GM18861 (cell line): ENCODE results near the gene EPS8L1.
"Not testable (repeated sequence)": the region's sequence is repeated elsewhere in the genome, so short reads cannot be mapped to it uniquely, and the experiment has no call there.

Source experiments
- ATAC-seq: cut with Tn5 transposase; IDR thresholded peaks from one replicate; pipeline ENCODE4 v1.9.1; 2021; ENCODE audit not compliant: unreplicated experiment

EPS8L1 gene

GRCh38 chr19:55048446-55048845 lies 27.2 kb upstream of the EPS8L1 start:
- ATAC-seq = no peak

DNA sequence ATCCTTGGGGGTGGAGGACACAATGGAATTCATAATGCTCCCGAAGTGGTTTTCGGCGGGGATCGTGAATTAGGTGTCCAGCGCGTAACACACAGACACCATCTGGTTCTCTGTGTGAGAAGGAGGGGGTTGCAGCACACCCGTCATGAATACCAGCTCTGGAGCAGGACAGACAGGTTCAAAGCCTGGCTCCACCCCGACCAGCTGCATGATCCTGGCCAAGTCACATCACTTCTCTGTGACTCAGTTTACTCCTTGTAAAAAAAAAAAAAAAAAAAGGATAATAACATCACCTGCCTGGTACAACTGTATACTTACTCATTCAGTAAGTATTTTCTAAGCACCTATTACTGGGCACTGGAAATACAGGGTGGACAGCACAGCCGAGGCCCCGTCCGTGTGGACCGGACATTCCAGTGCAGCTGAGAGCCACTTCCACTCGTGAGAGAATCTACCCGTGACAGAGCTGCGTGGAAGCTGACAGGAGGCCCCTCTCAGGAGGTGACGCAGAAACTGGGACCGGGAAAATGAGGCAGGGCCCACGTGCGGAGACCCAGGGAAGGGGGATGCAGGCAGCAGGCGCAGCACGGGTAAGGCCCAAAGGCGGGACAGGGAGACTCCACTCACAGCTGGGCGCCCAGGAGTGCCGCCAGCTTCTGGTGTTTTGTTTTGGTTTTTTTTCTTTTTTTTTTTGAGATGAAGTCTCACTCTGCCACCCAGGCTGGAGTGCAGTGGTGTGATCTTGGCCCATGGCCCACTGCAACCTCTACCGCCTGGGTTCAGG lies 24.7 kb upstream of the EPS8L1 start:
- ATAC-seq = no peak

- ATAC-seq = no peak
Measured at GRCh38 chr19:55053735-55054134, 21.9 kb upstream of the EPS8L1 start.

DNA sequence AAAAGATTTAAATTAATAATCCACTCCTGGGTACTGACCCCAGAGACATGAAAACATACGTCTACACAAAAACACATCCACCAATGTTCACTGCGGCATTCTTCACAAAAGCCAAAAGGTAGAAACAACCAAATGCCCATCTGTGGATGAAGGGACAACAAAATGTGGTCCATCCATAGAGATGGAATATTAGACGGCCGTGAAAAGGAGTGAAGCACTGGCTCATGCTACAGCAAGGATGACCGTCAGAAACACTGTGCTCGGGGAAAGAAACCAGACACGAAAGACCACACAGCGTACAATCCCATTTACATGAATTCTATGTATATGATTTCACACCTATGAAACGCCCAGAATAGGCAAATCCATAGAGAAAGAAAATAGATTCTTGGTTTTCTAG lies 18.8 kb upstream of the EPS8L1 start:
- no peak for ATAC-seq

DNA sequence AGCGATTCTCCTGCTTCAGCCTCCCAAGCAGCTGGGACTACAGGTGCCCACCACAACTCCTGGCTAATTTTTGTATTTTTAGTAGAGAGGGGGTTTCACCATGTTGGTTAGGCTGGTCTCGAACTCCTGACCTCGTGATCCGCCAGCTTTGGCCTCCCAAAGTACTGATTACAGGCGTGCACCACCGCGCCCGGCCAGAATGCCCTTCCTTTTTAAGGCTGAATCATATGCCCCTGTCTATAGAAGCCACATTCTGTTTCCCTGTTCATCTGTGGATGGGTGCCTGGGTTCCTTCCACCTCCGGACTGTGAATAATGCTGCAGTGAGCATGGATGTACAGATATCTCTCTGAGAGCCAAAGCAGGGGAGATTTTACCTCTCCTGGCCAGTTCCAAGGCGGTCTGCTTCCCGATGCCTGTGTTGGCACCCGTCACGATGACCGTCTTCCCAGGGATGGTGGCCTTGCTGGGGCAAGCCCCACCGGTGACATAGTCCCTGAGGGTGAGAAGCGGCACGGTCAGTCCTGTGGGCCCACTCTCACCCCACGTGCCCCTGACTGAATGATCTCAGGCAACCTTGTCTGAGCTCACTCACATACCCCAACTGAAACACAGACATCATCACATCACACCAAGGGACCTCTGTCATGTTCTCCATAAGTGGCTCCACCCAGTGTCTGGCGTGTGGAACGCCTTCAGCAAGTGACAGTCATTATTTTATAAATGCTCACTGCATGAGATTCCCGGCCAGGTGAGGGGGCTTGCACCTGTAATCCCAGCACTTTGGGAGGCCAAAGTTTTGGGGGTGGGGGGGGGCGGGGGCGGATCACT lies 16.7 kb upstream of the EPS8L1 start:
- ATAC-seq = no peak

- not testable (repeated sequence) for ATAC-seq
Measured at GRCh38 chr19:55060287-55060686, 15.4 kb upstream of the EPS8L1 start.

GRCh38 chr19:55062735-55063491 lies 12.8 kb upstream of the EPS8L1 start, which contains the start of gene RDH13:
RDH13 (minus strand) TSS chr19:55063148; CDS start chr19:55063032, 116 bp downstream.
- ATAC-seq = peak; percentile 75

DNA sequence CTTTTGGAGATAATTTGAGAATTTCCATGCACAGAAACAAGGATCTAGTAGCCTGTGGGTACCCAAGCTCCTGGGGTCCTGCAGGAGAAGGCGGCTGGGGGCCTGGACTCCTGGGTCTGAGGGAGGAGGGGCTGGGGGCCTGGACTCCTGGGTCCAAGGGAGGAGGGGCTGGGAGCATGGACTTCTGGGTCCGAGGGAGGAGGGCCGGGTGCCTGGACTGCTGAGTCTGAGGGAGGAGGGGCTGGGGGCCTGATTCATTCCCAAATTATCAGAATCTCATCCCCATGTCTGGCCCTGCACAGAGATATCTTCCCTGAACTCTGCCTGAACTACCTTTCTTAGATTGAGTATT lies 12.2 kb upstream of the EPS8L1 start:
- no peak for ATAC-seq

- not testable (repeated sequence) for ATAC-seq
Measured at GRCh38 chr19:55065516-55065915, 10.2 kb upstream of the EPS8L1 start.

- ATAC-seq = no peak
Measured at GRCh38 chr19:55066107-55066709, 9.5 kb upstream of the EPS8L1 start.

GRCh38 chr19:55067869-55068268 lies 7.8 kb upstream of the EPS8L1 start:
- no peak for ATAC-seq

- ATAC-seq = no peak
Measured at GRCh38 chr19:55068950-55069864, 6.5 kb upstream of the EPS8L1 start.

DNA sequence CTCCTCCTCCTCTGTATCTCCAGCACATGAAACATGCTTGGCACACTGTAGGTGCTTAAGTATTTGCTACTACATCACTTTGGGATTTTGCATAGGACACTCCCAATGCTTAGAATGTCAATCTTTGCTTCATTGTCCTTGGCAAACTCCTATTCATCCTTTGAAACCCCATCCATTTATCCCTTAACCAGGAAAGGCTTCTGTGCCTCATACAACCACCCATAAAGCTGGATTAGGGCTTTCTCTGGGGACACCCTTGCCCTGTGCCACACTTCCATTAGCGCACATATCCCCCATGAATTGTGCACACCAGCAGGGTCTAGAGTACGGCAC lies 5.8 kb upstream of the EPS8L1 start:
- no peak for ATAC-seq

GRCh38 chr19:55070466-55071128 lies 5.1 kb upstream of the EPS8L1 start:
- no peak for ATAC-seq

DNA sequence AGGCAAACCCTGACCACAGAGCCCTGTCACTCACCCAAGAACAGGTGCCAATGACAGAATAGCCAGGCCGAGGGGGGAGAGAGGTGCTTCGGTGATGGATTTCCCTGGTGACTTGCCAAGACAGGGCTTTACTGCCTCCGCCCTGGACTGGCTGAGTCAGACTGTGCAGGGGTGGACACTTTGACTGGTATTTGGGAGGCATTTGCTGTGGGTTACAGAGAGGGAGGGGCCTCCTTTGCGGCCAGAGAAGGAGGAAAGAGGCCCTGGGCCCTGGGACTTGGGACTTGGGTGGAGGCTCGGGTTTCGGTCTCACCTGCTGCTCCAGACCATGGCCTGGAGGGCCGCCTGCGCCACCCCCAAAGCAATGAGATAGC lies 4.6 kb upstream of the EPS8L1 start:
- ATAC-seq = no peak

GRCh38 chr19:55071913-55072312 lies 3.8 kb upstream of the EPS8L1 start:
- no peak for ATAC-seq

GRCh38 chr19:55076321-55076720 lies 652 bp downstream of the EPS8L1 start:
- no peak for ATAC-seq

- ATAC-seq = no peak
Measured at GRCh38 chr19:55077106-55077505, 1.4 kb downstream of the EPS8L1 start.

GRCh38 chr19:55078996-55079395 lies 3.3 kb downstream of the EPS8L1 start:
- no peak for ATAC-seq
